NCI-H748 (cell line): Measurements from ENCODE around the gene TMC7.
"Not testable (repeated sequence)": the region's sequence is repeated elsewhere in the genome, so short reads cannot be mapped to it uniquely, and the experiment has no call there.

Experiments
- DNase-seq: peaks from one replicate; lab custom pipeline; 2025; ENCODE audit not compliant: unreplicated experiment; lab: John Stamatoyannopoulos, UW

TMC7 gene

GRCh38 chr16:18979936-18980335, 3.8 kb upstream of the TMC7 start:
- no peak for DNase-seq

GRCh38 chr16:18984435-18985005, 786 bp downstream of the TMC7 start:
- DNase-seq = no peak

GRCh38 chr16:18985256-18985655, 1.5 kb downstream of the TMC7 start:
- DNase-seq = not testable (repeated sequence)

GRCh38 chr16:18991731-18992130, 8.0 kb downstream of the TMC7 start:
- not testable (repeated sequence) for DNase-seq

GRCh38 chr16:18993531-18993930, 9.8 kb downstream of the TMC7 start:
- DNase-seq = not testable (repeated sequence)

GRCh38 chr16:18994181-18994580, 10.4 kb downstream of the TMC7 start:
- DNase-seq = not testable (repeated sequence)

GRCh38 chr16:18995406-18995805, 11.7 kb downstream of the TMC7 start:
- not testable (repeated sequence) for DNase-seq

- not testable (repeated sequence) for DNase-seq
Observed at GRCh38 chr16:18996536-18996935, 12.8 kb downstream of the TMC7 start.

- not testable (repeated sequence) for DNase-seq
Observed at GRCh38 chr16:18997001-18997400, 13.3 kb downstream of the TMC7 start.

GRCh38 chr16:18999045-18999393, 15.3 kb downstream of the TMC7 start:
- no peak for DNase-seq

- no peak for DNase-seq
Observed at GRCh38 chr16:19001788-19002187, 18.1 kb downstream of the TMC7 start.

- no peak for DNase-seq
Observed at GRCh38 chr16:19003935-19004334, 20.2 kb downstream of the TMC7 start.

GRCh38 chr16:19005561-19006445, 22.1 kb downstream of the TMC7 start:
- DNase-seq = no peak

GRCh38 chr16:19006446-19007315, 22.9 kb downstream of the TMC7 start:
- DNase-seq = no peak

- no peak for DNase-seq
Observed at GRCh38 chr16:19008245-19009169, 24.8 kb downstream of the TMC7 start.

GRCh38 chr16:19011169-19011731, 27.5 kb downstream of the TMC7 start:
- no peak for DNase-seq

GRCh38 chr16:19014461-19014860, 30.7 kb downstream of the TMC7 start:
- DNase-seq = no peak

GRCh38 chr16:19017179-19017578, 33.4 kb downstream of the TMC7 start:
- no peak for DNase-seq

GRCh38 chr16:19020689-19021088, 37.0 kb downstream of the TMC7 start:
- no peak for DNase-seq

- DNase-seq = no peak
Observed at GRCh38 chr16:19021747-19022146, 38.0 kb downstream of the TMC7 start.
